GM10248 (cell line): ENCODE data around the gene ATAD3C.
A peak's percentile ranks its signal among the peaks of the same experiment; 100 is the strongest.
"Not testable (repeated sequence)": the region's sequence is repeated elsewhere in the genome, so short reads cannot be mapped to it uniquely, and the experiment has no call there.

Source experiments
- CTCF ChIA-PET: fragments of 300-600 bp; sonication (Branson Sonifier 250); formaldehyde crosslinking; extraction: SDS; loops from one replicate; lab custom pipeline; 2021; ENCODE audit warnings: antibody characterized with exemption; lab: Yijun Ruan, JAX
- POLR2A ChIA-PET: fragments of 350-650 bp; sonication (Branson Sonifier 250); formaldehyde crosslinking; extraction: SDS; loops from one replicate; lab custom pipeline; 2020; ENCODE audit warnings: antibody characterized with exemption; lab: Yijun Ruan, JAX
- DNase-seq: peaks from one replicate; pipeline ENCODE4 v3.0.0; 2012; ENCODE audit errors: extremely low spot score
- CTCF ChIP-seq: IDR thresholded peaks from 2 replicates; pipeline ENCODE4 v1.5.1; 2012; ENCODE audit warnings: mild to moderate bottlenecking, low read depth; ENCODE audit errors: extremely low read depth, missing control alignments, control extremely low read depth

Gene ATAD3C

GRCh38 chr1:1510912-1511532, 61.5 kb downstream of the ATAD3C start:
- ChIA-PET CTCF (interaction anchor here (0.8 kb wide), 1 partner anchor 73 kb away, joined by 3 read pairs; no protein-coding TSS in a partner anchor), POLR2A (no interaction called here)
- no peak for TF ChIP-seq CTCF
- DNase-seq: no peak

GRCh38 chr1:1511533-1512285, 62.2 kb downstream of the ATAD3C start, which contains the start of gene ATAD3A:
TSS of gene ATAD3A (plus strand) at chr1:1512162. CDS start at chr1:1512269, 107 bp downstream.
- CTCF ChIA-PET: interaction anchor here (0.8 kb wide), 1 partner anchor 74 kb away, joined by 3 read pairs; no protein-coding TSS in a partner anchor
- DNase-seq: peak; percentile 98
- POLR2A ChIA-PET: no interaction called here
- TF ChIP-seq CTCF: no peak

- CTCF ChIA-PET, POLR2A ChIA-PET, DNase-seq: not testable (repeated sequence)
These were observed 62.9 kb downstream of the ATAD3C start for GRCh38 chr1:1512425-1512824.

- DNase-seq, POLR2A ChIA-PET, CTCF ChIA-PET: not testable (repeated sequence)
These were observed 64.2 kb downstream of the ATAD3C start for GRCh38 chr1:1513675-1514074.

GRCh38 chr1:1514376-1514775, 64.9 kb downstream of the ATAD3C start:
- POLR2A ChIA-PET, DNase-seq: not testable (repeated sequence)
- CTCF ChIA-PET: interaction anchor here (1.3 kb wide), 1 partner anchor 10 kb away, joined by 6 read pairs; no protein-coding TSS in a partner anchor

GRCh38 chr1:1516923-1517322, 67.4 kb downstream of the ATAD3C start:
- not testable (repeated sequence) for DNase-seq
- CTCF ChIA-PET: interaction anchor here (1.3 kb wide), 1 partner anchor 30 kb away, joined by 3 read pairs; no protein-coding TSS in a partner anchor

GRCh38 chr1:1517973-1518620, 68.6 kb downstream of the ATAD3C start:
- no peak for TF ChIP-seq CTCF
- ChIA-PET CTCF (no interaction called here), POLR2A (no interaction called here)
- DNase-seq: no peak

More at GRCh38 chr1:1516923-1517322, 67.4 kb downstream of the ATAD3C start:
- POLR2A ChIA-PET: not testable (repeated sequence)

GRCh38 chr1:1518621-1519007, 69.1 kb downstream of the ATAD3C start:
- DNase-seq, POLR2A ChIA-PET, CTCF ChIA-PET: not testable (repeated sequence)
